Endodermal cell (in vitro differentiated cells): ENCODE results near the gene RADIL. TPM values are rescaled to one million over a fixed set of nuclear protein-coding genes. Genes with fewer than 3 reads are reported as not detected.

Experiments
- DNase-seq: peaks from one replicate; pipeline ENCODE4 v3.0.0-alpha.2; 2017
- H3K27ac ChIP-seq: 2 replicates; pipeline ENCODE4 v1.5.1; 2013; ENCODE audit warnings: mild to moderate bottlenecking, low read depth, low read length, moderate library complexity
- H3K27me3 ChIP-seq: 2 replicates; pipeline ENCODE4 v1.6.1; 2013; ENCODE audit warnings: mild to moderate bottlenecking, low read length, moderate library complexity; ENCODE audit not compliant: insufficient read depth, control insufficient read depth, poor library complexity, severe bottlenecking
- H3K36me3 ChIP-seq: 2 replicates; pipeline ENCODE4 v1.7.0; 2013; ENCODE audit warnings: mild to moderate bottlenecking, low read length, moderate library complexity; ENCODE audit not compliant: control insufficient read depth, insufficient read depth
- H3K4me1 ChIP-seq: one replicate; pipeline ENCODE4 v1.7.0; 2013; ENCODE audit warnings: low read length; ENCODE audit not compliant: control insufficient read depth, insufficient read depth
- H3K4me3 ChIP-seq: 2 replicates; pipeline ENCODE4 v1.5.1; 2013; ENCODE audit warnings: mild to moderate bottlenecking, low read length, moderate library complexity
- H3K9ac ChIP-seq: 2 replicates; pipeline ENCODE4 v1.6.1; 2013; ENCODE audit warnings: mild to moderate bottlenecking, low read length, moderate library complexity; ENCODE audit not compliant: poor library complexity, severe bottlenecking; ENCODE audit errors: extremely low read depth
- H3K9me3 ChIP-seq: 2 replicates; pipeline ENCODE4 v1.6.1; 2013; ENCODE audit warnings: mild to moderate bottlenecking, low read length, moderate library complexity; ENCODE audit not compliant: control insufficient read depth
- H3K27ac Mint-ChIP-seq: 2 replicates; pipeline ENCODE4 v1.8.0; 2020; ENCODE audit warnings: mixed read lengths
- H3K27me3 Mint-ChIP-seq: 2 replicates; pipeline ENCODE4 v1.8.0; 2021; ENCODE audit warnings: mild to moderate bottlenecking, mixed read lengths; ENCODE audit not compliant: insufficient read depth
- H3K36me3 Mint-ChIP-seq: 2 replicates; pipeline ENCODE4 v1.8.0; 2020; ENCODE audit warnings: low read depth, mixed read lengths
- H3K4me1 Mint-ChIP-seq: 2 replicates; pipeline ENCODE4 v1.8.0; 2020; ENCODE audit warnings: mixed read lengths
- H3K4me3 Mint-ChIP-seq: 2 replicates; pipeline ENCODE4 v1.8.0; 2020; ENCODE audit warnings: mild to moderate bottlenecking, moderate library complexity, mixed read lengths
- H3K9me3 Mint-ChIP-seq: 2 replicates; pipeline ENCODE4 v1.8.0; 2020; ENCODE audit warnings: mild to moderate bottlenecking, mixed read lengths
- CTCF ChIP-seq: fragments of 200-600 bp; sonication (generic); conservative IDR thresholded peaks from 2 replicates; pipeline ENCODE4 v1.5.0; 2021; ENCODE audit warnings: antibody characterized with exemption, mild to moderate bottlenecking
- whole genome bisulfite sequencing, 2 experiments: methylation state at CpG; one replicate each; pipeline versions ENCODE4 v1.1.5 to v1.1.7; 2013; ENCODE audit warnings: missing lambda C conversion rate in 2 of 2, mixed read lengths in 1 of 2; ENCODE audit not compliant: insufficient coverage in 1 of 2, insufficient read length in 1 of 2; 5-methylcytosine and 5-hydroxymethylcytosine counted together
- total RNA-seq, 2 donors: library from RNA; stranded (reverse); fragmentation: NEBNext Ultra II Directional in 1 of 2; extraction: Animal tissue kit (Norgen Biotek cat#: 25700) in 1 of 2; gene quantifications; 2 replicates in 1 of 2; 3 replicates in 1 of 2; pipeline ENCODE4 v1.2.1, GENCODE V29; 2021

The RADIL gene
- total RNA-seq, 2 donors from 2014 or later = 34.9 to 47.6 TPM

DNA sequence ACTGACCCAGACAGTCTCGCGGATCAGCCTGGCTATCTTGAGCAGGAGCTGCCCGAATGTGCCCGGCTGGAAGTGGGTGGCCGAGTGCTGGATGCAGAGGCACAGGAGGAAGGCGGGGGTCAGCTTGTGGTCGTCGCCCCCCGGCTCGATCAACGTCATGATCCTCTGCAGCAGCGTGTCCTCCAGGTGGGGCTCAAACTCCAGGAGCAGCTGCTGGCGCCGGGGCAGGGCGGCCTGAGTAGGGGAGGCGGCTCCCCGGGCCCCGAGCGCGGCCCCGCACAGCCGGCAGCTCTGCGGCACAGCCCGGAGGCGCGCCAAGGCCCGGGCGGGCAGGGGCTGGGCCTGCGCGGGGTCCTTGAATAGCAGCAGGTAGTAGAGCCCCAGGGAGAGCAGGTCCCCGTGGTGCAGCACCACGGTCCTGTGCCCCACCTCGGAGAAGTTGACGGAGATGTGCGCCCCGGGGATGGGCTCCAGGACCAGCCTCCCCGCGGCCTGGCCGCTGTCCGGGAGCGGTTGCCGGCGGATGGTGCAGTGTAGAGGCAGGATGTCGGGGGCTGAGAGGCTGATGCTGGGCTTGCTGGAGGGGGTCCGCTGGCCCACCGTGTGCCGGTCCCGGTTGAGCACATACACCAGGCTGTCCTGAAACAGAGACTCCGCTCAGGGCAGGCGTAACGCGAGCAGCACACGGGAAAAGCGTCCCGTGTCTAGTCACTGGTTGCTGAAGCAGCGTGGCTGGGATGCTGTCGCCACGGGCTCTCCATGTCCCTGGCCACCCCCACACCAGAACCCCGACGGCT, 48.7 kb downstream of the RADIL start:
- Mint-ChIP-seq H3K4me3 (no peak overlapping the region), H3K27me3 (no peaks in the 10 kb centered on the region), H3K27ac (no peak overlapping the region), H3K4me1 (peaks cover 12% of the 10 kb centered on the region), H3K9me3 (no peaks in the 10 kb centered on the region), H3K36me3 (peaks cover 33% of the 10 kb centered on the region)
- no peak overlapping the region for H3K27ac ChIP-seq
- H3K9me3 ChIP-seq = no peaks in the 10 kb centered on the region
- peak; percentile 38 for DNase-seq
- H3K36me3 ChIP-seq = peaks cover 2% of the 10 kb centered on the region
- H3K4me1 ChIP-seq = no peaks in the 10 kb centered on the region
- no peak overlapping the region for H3K9ac ChIP-seq
- H3K4me3 ChIP-seq = no peak overlapping the region
- WGBS, 2 experiments = 95 to 97% methylated on average over 33 to 60 of the region's 60 CpGs
- no peak for TF ChIP-seq CTCF
- H3K27me3 ChIP-seq = no peaks in the 10 kb centered on the region

- 86 to 87% methylated on average over 33 to 36 of the region's 36 CpGs for WGBS, 2 experiments
- H3K9me3 ChIP-seq = no peaks in the 10 kb centered on the region
- Mint-ChIP-seq H3K9me3 (no peaks in the 10 kb centered on the region), H3K36me3 (peaks cover 40% of the 10 kb centered on the region), H3K27ac (no peak overlapping the region), H3K4me3 (no peak overlapping the region), H3K4me1 (peaks cover 12% of the 10 kb centered on the region), H3K27me3 (no peaks in the 10 kb centered on the region)
- no peak for TF ChIP-seq CTCF
- DNase-seq = peak; percentile 38
- no peaks in the 10 kb centered on the region for H3K27me3 ChIP-seq
- H3K36me3 ChIP-seq = peaks cover 9% of the 10 kb centered on the region
- no peak overlapping the region for H3K9ac ChIP-seq
- no peak overlapping the region for H3K4me3 ChIP-seq
- H3K4me1 ChIP-seq = no peaks in the 10 kb centered on the region
- H3K27ac ChIP-seq = no peak overlapping the region
These were observed 49.6 kb downstream of the RADIL start for GRCh38 chr7:4833691-4834600.

- Histone ChIP-seq H3K36me3 (peaks cover 9% of the 10 kb centered on the region), H3K9me3 (no peaks in the 10 kb centered on the region), H3K4me3 (no peak overlapping the region), H3K27me3 (no peaks in the 10 kb centered on the region), H3K4me1 (no peaks in the 10 kb centered on the region), H3K9ac (no peak overlapping the region), H3K27ac (no peak overlapping the region)
- 94 to 96% methylated on average over 14 to 17 of the region's 17 CpGs for WGBS, 2 experiments
- peak overlapping the region; percentile 55 for H3K27ac Mint-ChIP-seq
- DNase-seq = no peak
- peaks cover 44% of the 10 kb centered on the region for H3K36me3 Mint-ChIP-seq
- H3K4me3 Mint-ChIP-seq = no peak overlapping the region
- no peak for TF ChIP-seq CTCF
- H3K4me1 Mint-ChIP-seq = peaks cover 10% of the 10 kb centered on the region
- H3K27me3 Mint-ChIP-seq = no peaks in the 10 kb centered on the region
- H3K9me3 Mint-ChIP-seq = no peaks in the 10 kb centered on the region
These were observed 50.3 kb downstream of the RADIL start for GRCh38 chr7:4833176-4833575.
